ENCODE data around the gene GPR157.
"Not testable (repeated sequence)": the region's sequence is repeated elsewhere in the genome, so short reads cannot be mapped to it uniquely, and the experiment has no call there.

The GPR157 gene

GRCh38 chr1:9128520-9129265 lies at the start of gene GPR157:
Gene GPR157, minus strand, starts transcription at chr1:9129102. Its CDS starts 75 bp downstream, at chr1:9129027.
- DNase-seq (ENCODE audit: low read depth in 2 of 2) = peak; percentile 55 to 59

GRCh38 chr1:9174762-9175161 lies 45.9 kb upstream of the GPR157 start:
- DNase-seq (ENCODE audit: low read depth in 2 of 2) = no peak

GRCh38 chr1:9174243-9174642 lies 45.3 kb upstream of the GPR157 start:
- DNase-seq (ENCODE audit: low read depth in 2 of 2) = no peak

GRCh38 chr1:9169601-9170137 lies 40.8 kb upstream of the GPR157 start:
- DNase-seq (ENCODE audit: low read depth in 2 of 2) = no peak

- no peak for DNase-seq (ENCODE audit: low read depth in 2 of 2)
These were observed 38.7 kb upstream of the GPR157 start for GRCh38 chr1:9167638-9168037.

GRCh38 chr1:9166289-9167235 lies 37.7 kb upstream of the GPR157 start:
- no peak for DNase-seq (ENCODE audit: low read depth in 2 of 2)

- no peak for DNase-seq (ENCODE audit: low read depth in 2 of 2)
These were observed 36.5 kb upstream of the GPR157 start for GRCh38 chr1:9165396-9165795.

GRCh38 chr1:9164919-9165318 lies 36.0 kb upstream of the GPR157 start:
- DNase-seq (ENCODE audit: low read depth in 2 of 2) = no peak

- no peak for DNase-seq (ENCODE audit: low read depth in 2 of 2)
These were observed 35.6 kb upstream of the GPR157 start for GRCh38 chr1:9164532-9164900.

GRCh38 chr1:9161963-9162362 lies 33.1 kb upstream of the GPR157 start:
- no peak for DNase-seq (ENCODE audit: low read depth in 2 of 2)

- no peak for DNase-seq (ENCODE audit: low read depth in 2 of 2)
These were observed 32.4 kb upstream of the GPR157 start for GRCh38 chr1:9161342-9161741.

- no peak for DNase-seq (ENCODE audit: low read depth in 2 of 2)
These were observed 31.3 kb upstream of the GPR157 start for GRCh38 chr1:9160079-9160717.

GRCh38 chr1:9155879-9156278 lies 27.0 kb upstream of the GPR157 start:
- no peak for DNase-seq (ENCODE audit: low read depth in 2 of 2)

GRCh38 chr1:9155405-9155804 lies 26.5 kb upstream of the GPR157 start:
- not testable (repeated sequence) for DNase-seq (ENCODE audit: low read depth in 2 of 2)

- DNase-seq (ENCODE audit: low read depth in 2 of 2) = no peak
These were observed 24.2 kb upstream of the GPR157 start for GRCh38 chr1:9153152-9153551.

- no peak for DNase-seq (ENCODE audit: low read depth in 2 of 2)
These were observed 23.6 kb upstream of the GPR157 start for GRCh38 chr1:9152535-9152934.

GRCh38 chr1:9151328-9151860 lies 22.5 kb upstream of the GPR157 start:
- DNase-seq (ENCODE audit: low read depth in 2 of 2) = no peak

- DNase-seq (ENCODE audit: low read depth in 2 of 2) = no peak
These were observed 21.9 kb upstream of the GPR157 start for GRCh38 chr1:9150582-9151327.

GRCh38 chr1:9149837-9150581 lies 21.1 kb upstream of the GPR157 start:
- no peak for DNase-seq (ENCODE audit: low read depth in 2 of 2)

- DNase-seq (ENCODE audit: low read depth in 2 of 2) = no peak
These were observed 20.2 kb upstream of the GPR157 start for GRCh38 chr1:9149151-9149550.
